K562 (cell line): ENCODE measurements around the gene LRRC26.

Experiments
- ADNP ChIP-seq: fragments of 200-800 bp; sonication (Bioruptor generic); IDR thresholded peaks from 2 replicates; pipeline ENCODE4 v1.6.1; 2016; ENCODE audit warnings: missing genetic modification characterization, missing compliant biosample characterization
- CC2D1A ChIP-seq: fragments of 450-650 bp; IDR thresholded peaks from 2 replicates; pipeline ENCODE4 v1.6.1; 2017; ENCODE audit warnings: mild to moderate bottlenecking
- FOXM1 ChIP-seq, 2 experiments: fragments of 450-650 bp in 1 of 2; sonication (generic) in 1 of 2; formaldehyde crosslinking in 1 of 2; IDR thresholded peaks; 2 replicates each; pipeline versions ENCODE4 v1.6.1 to v1.9.0; 2017 to 2022; ENCODE audit warnings: low read depth in 2 of 2, mild to moderate bottlenecking in 2 of 2, missing genetic modification reagents in 1 of 2, moderate library complexity in 1 of 2
- HDAC2 ChIP-seq: fragments of 450-650 bp; IDR thresholded peaks from 2 replicates; pipeline ENCODE4 v1.6.1; 2016; ENCODE audit warnings: mild to moderate bottlenecking
- HDAC6 ChIP-seq: IDR thresholded peaks from 2 replicates; pipeline ENCODE4 v1.6.1; 2012; ENCODE audit warnings: low read depth, mild to moderate bottlenecking, control low read depth, inconsistent platforms, low read length, moderate library complexity
- HINFP ChIP-seq: fragments of 450-650 bp; conservative IDR thresholded peaks from 2 replicates; pipeline ENCODE4 v1.6.1; 2016; ENCODE audit warnings: missing genetic modification characterization, low read depth, mild to moderate bottlenecking, control low read depth, missing compliant biosample characterization
- PBX2 ChIP-seq, 2 experiments: IDR thresholded peaks in 1 of 2; conservative IDR thresholded peaks in 1 of 2; 2 replicates each; pipeline ENCODE4 v1.6.1; 2016; ENCODE audit warnings: low read depth in 2 of 2, mild to moderate bottlenecking in 1 of 2, missing compliant biosample characterization in 1 of 2, missing genetic modification characterization in 1 of 2, moderate library complexity in 1 of 2
- SP1 ChIP-seq: sonication (generic); formaldehyde crosslinking; IDR thresholded peaks from 2 replicates; pipeline ENCODE4 v1.8.1; 2022; ENCODE audit warnings: mild to moderate bottlenecking, missing genetic modification reagents
- TAF15 ChIP-seq: fragments of 200-400 bp; formaldehyde crosslinking; IDR thresholded peaks from 2 replicates; pipeline ENCODE4 v1.6.1; 2017; ENCODE audit warnings: mild to moderate bottlenecking, low read depth, low read length, moderate library complexity
- TF ChIP-seq, protein P1 (sequence below): fragments of 250-450 bp; sonication (Bioruptor Pico); IDR thresholded peaks from 2 replicates; pipeline ENCODE4 v1.4.0; 2020; ENCODE audit warnings: mild to moderate bottlenecking, moderate library complexity, borderline replicate concordance

- no peak for TF ChIP-seq FOXM1 (IDR thresholded peaks at IDR 0.05; ENCODE audit: low read depth)
- no peak for TF ChIP-seq FOXM1 (CRISPR knock-in tag; IDR thresholded peaks at IDR 0.05; ENCODE audit: low read depth)
- no peak for TF ChIP-seq SP1 (CRISPR knock-in tag)
- no peak for TF ChIP-seq TAF15
- no peak for TF ChIP-seq HINFP (tag)
- TF ChIP-seq, protein P1, sequence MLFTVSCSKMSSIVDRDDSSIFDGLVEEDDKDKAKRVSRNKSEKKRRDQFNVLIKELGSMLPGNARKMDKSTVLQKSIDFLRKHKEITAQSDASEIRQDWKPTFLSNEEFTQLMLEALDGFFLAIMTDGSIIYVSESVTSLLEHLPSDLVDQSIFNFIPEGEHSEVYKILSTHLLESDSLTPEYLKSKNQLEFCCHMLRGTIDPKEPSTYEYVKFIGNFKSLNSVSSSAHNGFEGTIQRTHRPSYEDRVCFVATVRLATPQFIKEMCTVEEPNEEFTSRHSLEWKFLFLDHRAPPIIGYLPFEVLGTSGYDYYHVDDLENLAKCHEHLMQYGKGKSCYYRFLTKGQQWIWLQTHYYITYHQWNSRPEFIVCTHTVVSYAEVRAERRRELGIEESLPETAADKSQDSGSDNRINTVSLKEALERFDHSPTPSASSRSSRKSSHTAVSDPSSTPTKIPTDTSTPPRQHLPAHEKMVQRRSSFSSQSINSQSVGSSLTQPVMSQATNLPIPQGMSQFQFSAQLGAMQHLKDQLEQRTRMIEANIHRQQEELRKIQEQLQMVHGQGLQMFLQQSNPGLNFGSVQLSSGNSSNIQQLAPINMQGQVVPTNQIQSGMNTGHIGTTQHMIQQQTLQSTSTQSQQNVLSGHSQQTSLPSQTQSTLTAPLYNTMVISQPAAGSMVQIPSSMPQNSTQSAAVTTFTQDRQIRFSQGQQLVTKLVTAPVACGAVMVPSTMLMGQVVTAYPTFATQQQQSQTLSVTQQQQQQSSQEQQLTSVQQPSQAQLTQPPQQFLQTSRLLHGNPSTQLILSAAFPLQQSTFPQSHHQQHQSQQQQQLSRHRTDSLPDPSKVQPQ (CRISPR knock-in tag): no peak
- no peak for TF ChIP-seq PBX2 (CRISPR knock-in tag; IDR thresholded peaks at IDR 0.05; ENCODE audit: low read depth)
- no peak for TF ChIP-seq PBX2 (tag; conservative IDR thresholded peaks at IDR 0.05; ENCODE audit: low read depth)
- TF ChIP-seq ADNP (tag): no peak
- no peak for TF ChIP-seq CC2D1A
- TF ChIP-seq HDAC6: no peak
- TF ChIP-seq HDAC2: no peak
These were observed 5.6 kb upstream of the LRRC26 start for GRCh38 chr9:137175345-137175961.
